SU-DHL-6 (cell line): ENCODE results near the gene COL18A1.

ENCODE experiments used
- H2AFZ ChIP-seq: fragments of 200-600 bp; sonication (generic); 2 replicates; pipeline ENCODE4 v1.6.1; 2014; ENCODE audit warnings: low read depth, mild to moderate bottlenecking, moderate library complexity, mixed read lengths, antibody characterized with exemption, low read length; ENCODE audit not compliant: severe bottlenecking
- H3F3A ChIP-seq: fragments of 200-600 bp; shearing (Covaris generic); 2 replicates; pipeline ENCODE4 v1.6.0; 2016; ENCODE audit warnings: antibody characterized with exemption, mild to moderate bottlenecking; ENCODE audit not compliant: insufficient read depth
- H3K27ac ChIP-seq: fragments of 200-600 bp; sonication (generic); 2 replicates; pipeline ENCODE4 v1.5.1; 2016; ENCODE audit warnings: low read depth, mild to moderate bottlenecking, low read length, moderate library complexity, mixed read lengths
- H3K27me3 ChIP-seq: fragments of 200-600 bp; sonication (generic), shearing (Covaris generic); 2 replicates; pipeline ENCODE4 v1.6.0; 2014; ENCODE audit warnings: mild to moderate bottlenecking, low read length
- H3K36me3 ChIP-seq: fragments of 200-600 bp; sonication (generic); 2 replicates; pipeline ENCODE4 v1.6.1; 2014; ENCODE audit warnings: mild to moderate bottlenecking, low read length, mixed read lengths
- H3K4me2 ChIP-seq: fragments of 300-600, 200-600 bp; shearing (Covaris generic), sonication (generic); 2 replicates; pipeline ENCODE4 v1.6.0; 2014; ENCODE audit warnings: low read length, low read depth, mild to moderate bottlenecking; ENCODE audit not compliant: poor library complexity, severe bottlenecking
- H3K4me3 ChIP-seq: fragments of 200-600 bp; sonication (generic); 2 replicates; pipeline ENCODE4 v1.5.1; 2014; ENCODE audit warnings: antibody characterized with exemption, low read length, mild to moderate bottlenecking, mixed read lengths; ENCODE audit not compliant: insufficient read depth, poor library complexity, severe bottlenecking
- H3K79me2 ChIP-seq: fragments of 200-600 bp; sonication (generic); 2 replicates; pipeline ENCODE4 v1.6.1; 2014; ENCODE audit warnings: mild to moderate bottlenecking, low read length, moderate library complexity; ENCODE audit not compliant: insufficient read depth
- H3K9ac ChIP-seq: fragments of 200-600 bp; sonication (generic); 2 replicates; pipeline ENCODE4 v1.7.0; 2014; ENCODE audit warnings: mild to moderate bottlenecking, low read length
- H3K9me2 ChIP-seq: fragments of 200-600 bp; sonication (generic); replicated peaks from 2 replicates; pipeline ENCODE4 v1.6.1; 2014; ENCODE audit warnings: low read length; ENCODE audit not compliant: insufficient read depth
- H3K9me3 ChIP-seq: fragments of 200-600 bp; sonication (generic); 2 replicates; pipeline ENCODE4 v1.6.1; 2014; ENCODE audit warnings: low read length, mixed read lengths; ENCODE audit not compliant: insufficient read depth
- H4K20me1 ChIP-seq: fragments of 200-600 bp; sonication (generic); 2 replicates; pipeline ENCODE4 v1.6.1; 2014; ENCODE audit warnings: low read depth, mild to moderate bottlenecking, antibody characterized with exemption, low read length, moderate library complexity, mixed read lengths
- EZH2phosphoT487 ChIP-seq: fragments of 200-600 bp; sonication (generic), shearing (Covaris generic); conservative IDR thresholded peaks from 2 replicates; pipeline ENCODE4 v1.6.1; 2018; ENCODE audit warnings: mild to moderate bottlenecking, antibody characterized with exemption, low read length, moderate library complexity, mixed read lengths
- TF ChIP-seq, protein P1 (sequence below): fragments of 200-600 bp; sonication (generic); IDR thresholded peaks from one replicate; pipeline ENCODE4 v1.5.1; 2017; ENCODE audit warnings: antibody characterized with exemption, mild to moderate bottlenecking, low read length, moderate library complexity; ENCODE audit not compliant: insufficient read depth, poor library complexity, severe bottlenecking

The COL18A1 gene

DNA sequence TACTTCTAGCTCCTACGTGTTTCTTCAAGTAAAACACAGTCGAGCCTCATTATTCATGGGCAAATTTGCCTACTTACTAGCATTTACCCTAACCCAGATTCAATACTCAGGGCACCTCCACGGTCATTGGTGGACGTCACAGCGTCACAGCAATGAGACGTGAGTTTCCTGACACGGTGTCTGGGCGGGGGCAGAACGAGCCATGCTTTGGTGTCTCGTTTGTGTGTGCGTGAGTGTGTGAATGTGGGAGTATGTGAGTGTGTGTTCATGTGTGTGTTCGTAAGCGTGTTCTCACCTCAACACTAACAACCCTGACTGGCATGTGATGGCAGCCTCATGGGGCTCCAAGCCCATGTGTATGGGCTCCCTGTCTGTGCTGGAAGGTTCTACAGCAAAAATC, 17.5 kb upstream of the COL18A1 start:
- H3K79me2 ChIP-seq, result no peaks in the 10 kb centered on the region
- H3K4me3 ChIP-seq, result no peak overlapping the region
- no peak overlapping the region for H3K27ac ChIP-seq
- no peak for TF ChIP-seq EZH2phosphoT487
- TF ChIP-seq, protein P1, sequence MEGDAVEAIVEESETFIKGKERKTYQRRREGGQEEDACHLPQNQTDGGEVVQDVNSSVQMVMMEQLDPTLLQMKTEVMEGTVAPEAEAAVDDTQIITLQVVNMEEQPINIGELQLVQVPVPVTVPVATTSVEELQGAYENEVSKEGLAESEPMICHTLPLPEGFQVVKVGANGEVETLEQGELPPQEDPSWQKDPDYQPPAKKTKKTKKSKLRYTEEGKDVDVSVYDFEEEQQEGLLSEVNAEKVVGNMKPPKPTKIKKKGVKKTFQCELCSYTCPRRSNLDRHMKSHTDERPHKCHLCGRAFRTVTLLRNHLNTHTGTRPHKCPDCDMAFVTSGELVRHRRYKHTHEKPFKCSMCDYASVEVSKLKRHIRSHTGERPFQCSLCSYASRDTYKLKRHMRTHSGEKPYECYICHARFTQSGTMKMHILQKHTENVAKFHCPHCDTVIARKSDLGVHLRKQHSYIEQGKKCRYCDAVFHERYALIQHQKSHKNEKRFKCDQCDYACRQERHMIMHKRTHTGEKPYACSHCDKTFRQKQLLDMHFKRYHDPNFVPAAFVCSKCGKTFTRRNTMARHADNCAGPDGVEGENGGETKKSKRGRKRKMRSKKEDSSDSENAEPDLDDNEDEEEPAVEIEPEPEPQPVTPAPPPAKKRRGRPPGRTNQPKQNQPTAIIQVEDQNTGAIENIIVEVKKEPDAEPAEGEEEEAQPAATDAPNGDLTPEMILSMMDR, result no peak
- no peaks in the 10 kb centered on the region for H3K27me3 ChIP-seq
- no peaks in the 10 kb centered on the region for H4K20me1 ChIP-seq
- H3K9me3 ChIP-seq, result no peaks in the 10 kb centered on the region
- no peaks in the 10 kb centered on the region for H3K9me2 ChIP-seq
- no peaks in the 10 kb centered on the region for H3K36me3 ChIP-seq
- H3F3A ChIP-seq, result no peaks in the 10 kb centered on the region
- no peak overlapping the region for H3K9ac ChIP-seq
- H3K4me2 ChIP-seq, result no peak overlapping the region
- no peak overlapping the region for H2AFZ ChIP-seq

DNA sequence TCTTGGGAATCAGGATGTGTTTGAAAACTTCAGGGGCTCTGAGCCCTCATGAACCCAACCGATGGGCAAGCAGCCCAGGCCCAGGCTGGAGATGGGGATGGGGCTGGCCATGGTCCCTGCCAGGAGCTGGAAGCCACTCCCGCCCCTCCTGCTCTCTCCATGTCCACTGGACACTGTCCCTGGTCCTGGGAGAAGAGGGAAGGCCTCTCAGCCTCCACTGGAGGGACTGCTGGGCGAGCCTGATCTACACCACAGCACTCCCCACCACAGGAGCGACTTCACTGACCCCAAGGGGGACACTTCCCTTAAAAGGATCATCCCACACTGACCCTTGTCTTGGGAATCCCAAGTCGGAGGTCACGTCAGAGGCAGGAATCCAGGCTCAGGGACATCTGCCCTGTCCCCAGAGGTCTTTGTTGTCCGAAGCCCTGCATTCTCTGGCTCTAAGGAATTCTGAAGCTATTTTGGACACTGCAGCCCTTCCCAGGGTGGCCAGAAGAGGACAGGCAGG, 16.9 kb upstream of the COL18A1 start:
- Histone ChIP-seq H3K4me2 (no peak overlapping the region), H3K9me3 (no peaks in the 10 kb centered on the region), H3K27ac (no peak overlapping the region), H4K20me1 (no peaks in the 10 kb centered on the region), H2AFZ (no peak overlapping the region), H3K9me2 (no peaks in the 10 kb centered on the region), H3K79me2 (no peaks in the 10 kb centered on the region), H3K36me3 (no peaks in the 10 kb centered on the region), H3K27me3 (no peaks in the 10 kb centered on the region), H3K4me3 (no peak overlapping the region), H3F3A (no peaks in the 10 kb centered on the region), H3K9ac (no peak overlapping the region)
- TF ChIP-seq EZH2phosphoT487, result no peak
- TF ChIP-seq, protein P1, result no peak

DNA sequence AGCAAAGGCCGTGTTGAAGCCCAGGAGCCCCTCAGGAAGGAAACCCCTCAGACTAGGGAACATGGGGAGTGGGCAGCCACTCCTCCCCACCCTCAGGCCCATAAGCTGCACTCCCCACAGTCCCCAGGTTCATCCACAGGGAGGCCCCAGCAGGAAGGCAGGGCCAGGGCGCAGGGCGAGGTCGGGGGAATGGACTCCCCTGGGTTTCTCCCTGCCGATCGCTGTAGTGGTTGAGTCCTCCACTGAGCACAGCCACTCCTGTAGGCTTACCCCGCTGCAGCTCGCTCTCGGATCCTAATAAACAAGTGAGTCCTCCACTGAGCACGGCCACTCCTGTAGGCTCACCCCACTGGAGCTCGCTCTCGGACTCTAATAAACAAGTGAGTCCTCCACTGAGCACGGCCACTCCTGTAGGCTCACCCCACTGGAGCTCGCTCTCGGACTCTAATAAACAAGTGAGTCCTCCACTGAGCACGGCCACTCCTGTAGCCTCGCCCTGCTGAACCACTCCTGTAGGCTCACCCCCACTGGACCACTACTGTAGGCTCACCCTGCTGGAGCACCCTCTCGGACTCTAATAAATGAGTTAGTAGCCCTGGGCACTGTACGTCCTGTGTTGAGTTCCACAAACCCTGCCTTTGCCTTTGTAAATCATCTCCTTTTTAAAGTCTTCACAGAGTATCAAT, 16.2 kb upstream of the COL18A1 start:
- no peaks in the 10 kb centered on the region for H3F3A ChIP-seq
- H3K4me2 ChIP-seq, result no peak overlapping the region
- H3K27ac ChIP-seq, result no peak overlapping the region
- H3K36me3 ChIP-seq, result no peaks in the 10 kb centered on the region
- H2AFZ ChIP-seq, result no peak overlapping the region
- TF ChIP-seq, protein P1, result no peak
- no peak for TF ChIP-seq EZH2phosphoT487
- H3K79me2 ChIP-seq, result no peaks in the 10 kb centered on the region
- H4K20me1 ChIP-seq, result no peaks in the 10 kb centered on the region
- H3K9me2 ChIP-seq, result no peaks in the 10 kb centered on the region
- no peaks in the 10 kb centered on the region for H3K27me3 ChIP-seq
- H3K9ac ChIP-seq, result no peak overlapping the region
- H3K9me3 ChIP-seq, result no peaks in the 10 kb centered on the region
- H3K4me3 ChIP-seq, result no peak overlapping the region
